IMR-90 (cell line): Measurements from ENCODE around the gene HYI. TPM values are rescaled to one million over a fixed set of nuclear protein-coding genes. Genes with fewer than 3 reads are reported as not detected.
A peak's percentile ranks its signal among the peaks of the same experiment; 100 is the strongest.

Source experiments
- ATAC-seq: fragments of 200-7000 bp; cut with Tn5 transposase; 2 replicates; pipeline ENCODE4 v1.9.1; 2020; ENCODE audit warnings: low read depth, mild to moderate bottlenecking, moderate library complexity
- BruUV-seq: library from RNA; stranded (reverse); fragments of 400-500 nt; replicated peaks from 2 replicates; lab custom pipeline; 2021; lab: Mats Ljungman, UMichigan
- CTCF ChIA-PET: fragments of 300-600 bp; formaldehyde crosslinking; extraction: SDS; loops from one replicate; lab custom pipeline; 2021; ENCODE audit warnings: antibody characterized with exemption; lab: Yijun Ruan, JAX
- POLR2A ChIA-PET: fragments of 300-600 bp; sonication (Branson Sonifier 250); formaldehyde crosslinking; loops from one replicate; lab custom pipeline; 2022; ENCODE audit warnings: antibody characterized with exemption; ENCODE audit not compliant: unreplicated experiment; lab: Charles Lee
- DNase-seq: peaks from one replicate; pipeline ENCODE4 v3.0.0; 2013
- H2AFZ ChIP-seq: replicated peaks from 2 replicates; pipeline ENCODE3; 2013; ENCODE audit warnings: low read length, mild to moderate bottlenecking; ENCODE audit not compliant: poor library complexity
- H2AK5ac ChIP-seq: 2 replicates; pipeline ENCODE4 v1.6.1; 2013; ENCODE audit warnings: low read depth, low read length, inconsistent platforms
- H2AK9ac ChIP-seq: replicated peaks from 2 replicates; pipeline ENCODE3; 2013; ENCODE audit warnings: mild to moderate bottlenecking, low read depth, low read length, moderate library complexity; ENCODE audit not compliant: poor library complexity
- H2BK120ac ChIP-seq: 2 replicates; pipeline ENCODE4 v1.6.1; 2013; ENCODE audit warnings: low read depth, low read length, inconsistent platforms
- H2BK15ac ChIP-seq: 3 replicates; pipeline ENCODE4 v1.6.1; 2013; ENCODE audit warnings: low read depth, low read length, inconsistent platforms
- H2BK20ac ChIP-seq: 2 replicates; pipeline ENCODE4 v1.6.1; 2013; ENCODE audit warnings: low read depth, mild to moderate bottlenecking, inconsistent platforms, low read length, moderate library complexity
- H2BK5ac ChIP-seq: 2 replicates; pipeline ENCODE4 v1.6.1; 2013; ENCODE audit warnings: mild to moderate bottlenecking, low read depth, low read length, inconsistent platforms; ENCODE audit not compliant: poor library complexity, severe bottlenecking
- H3K14ac ChIP-seq: replicated peaks from 2 replicates; pipeline ENCODE4 v1.6.1; 2013; ENCODE audit warnings: low read depth, low read length, inconsistent platforms
- H3K18ac ChIP-seq: 2 replicates; pipeline ENCODE4 v1.6.1; 2013; ENCODE audit warnings: low read depth, low read length, control low read depth
- H3K23ac ChIP-seq: 2 replicates; pipeline ENCODE4 v1.6.1; 2013; ENCODE audit warnings: low read depth, low read length, inconsistent platforms
- H3K27ac ChIP-seq: 2 replicates; pipeline ENCODE4 v1.5.1; 2013; ENCODE audit warnings: mild to moderate bottlenecking, control low read depth, low read length; ENCODE audit not compliant: insufficient read depth
- H3K27me3 ChIP-seq: 2 replicates; pipeline ENCODE4 v1.6.1; 2013; ENCODE audit warnings: low read length; ENCODE audit not compliant: control insufficient read depth, insufficient read depth
- H3K36me3 ChIP-seq: 2 replicates; pipeline ENCODE4 v1.6.1; 2013; ENCODE audit warnings: low read length, mixed read lengths; ENCODE audit not compliant: control insufficient read depth, insufficient read depth
- H3K4ac ChIP-seq: 2 replicates; pipeline ENCODE4 v1.6.1; 2013; ENCODE audit warnings: low read depth, low read length, inconsistent platforms
- H3K4me1 ChIP-seq: 2 replicates; pipeline ENCODE4 v1.6.1; 2013; ENCODE audit warnings: low read length, mixed read lengths; ENCODE audit not compliant: control insufficient read depth, insufficient read depth
- H3K4me2 ChIP-seq: 2 replicates; pipeline ENCODE4 v1.6.1; 2013; ENCODE audit warnings: low read depth, mild to moderate bottlenecking, control low read depth, low read length, moderate library complexity
- H3K4me3 ChIP-seq: 2 replicates; pipeline ENCODE4 v1.5.1; 2013; ENCODE audit warnings: low read depth, mild to moderate bottlenecking, control low read depth, low read length, moderate library complexity; ENCODE audit not compliant: insufficient read depth
- H3K56ac ChIP-seq: 2 replicates; pipeline ENCODE4 v1.6.1; 2013; ENCODE audit warnings: low read length, inconsistent platforms; ENCODE audit not compliant: insufficient read depth; ENCODE audit errors: extremely low read depth
- H3K79me1 ChIP-seq, 2 experiments: 2 replicates each; pipeline ENCODE4 v1.6.1; 2013; ENCODE audit warnings: low read length in 2 of 2, inconsistent platforms in 1 of 2, low read depth in 1 of 2
- H3K9ac ChIP-seq: 2 replicates; pipeline ENCODE4 v1.6.1; 2013; ENCODE audit warnings: low read depth, low read length, control low read depth
- H3K9me1 ChIP-seq: 2 replicates; pipeline ENCODE4 v1.6.1; 2013; ENCODE audit warnings: low read length, inconsistent platforms; ENCODE audit not compliant: insufficient read depth
- H3K9me3 ChIP-seq: 2 replicates; pipeline ENCODE4 v1.6.1; 2013; ENCODE audit warnings: low read length; ENCODE audit not compliant: control insufficient read depth, insufficient read depth
- H4K20me1 ChIP-seq: 2 replicates; pipeline ENCODE4 v1.6.1; 2013; ENCODE audit warnings: low read length, inconsistent platforms; ENCODE audit not compliant: insufficient read depth
- H4K5ac ChIP-seq: 2 replicates; pipeline ENCODE4 v1.6.1; 2013; ENCODE audit warnings: mild to moderate bottlenecking, low read depth, low read length, control low read depth
- H4K8ac ChIP-seq, 2 experiments: 2 replicates each; pipeline ENCODE4 v1.6.1; 2013; ENCODE audit warnings: low read depth in 2 of 2, low read length in 2 of 2, control low read depth in 1 of 2, inconsistent platforms in 1 of 2
- H4K91ac ChIP-seq: 2 replicates; pipeline ENCODE4 v1.6.1; 2013; ENCODE audit warnings: low read depth, low read length, inconsistent platforms; ENCODE audit not compliant: insufficient read depth
- BHLHE40 ChIP-seq: fragments of 150-350 bp; IDR thresholded peaks from 2 replicates; pipeline ENCODE4 v1.6.1; 2016; ENCODE audit warnings: mild to moderate bottlenecking, low read depth, low read length
- CEBPB ChIP-seq: IDR thresholded peaks from 2 replicates; pipeline ENCODE4 v1.6.1; 2012; ENCODE audit warnings: low read depth, low read length, improper control_type of control experiment
- CHD1 ChIP-seq: IDR thresholded peaks from 2 replicates; pipeline ENCODE4 v1.6.1; 2012; ENCODE audit warnings: low read depth, low read length, improper control_type of control experiment
- MAZ ChIP-seq: IDR thresholded peaks from 2 replicates; pipeline ENCODE4 v1.6.1; 2012; ENCODE audit warnings: low read depth, mild to moderate bottlenecking, low read length, improper control_type of control experiment, moderate library complexity, borderline replicate concordance
- MXI1 ChIP-seq: IDR thresholded peaks from 2 replicates; pipeline ENCODE4 v1.6.1; 2012; ENCODE audit warnings: low read depth, mild to moderate bottlenecking, low read length, moderate library complexity, borderline replicate concordance
- POLR2A ChIP-seq: IDR thresholded peaks from 2 replicates; pipeline ENCODE4 v1.6.1; 2012; ENCODE audit warnings: mild to moderate bottlenecking, low read depth, low read length
- RAD21 ChIP-seq: IDR thresholded peaks from 2 replicates; pipeline ENCODE4 v1.6.1; 2012; ENCODE audit warnings: low read length, improper control_type of control experiment
- SMC3 ChIP-seq: fragments of 150-350 bp; IDR thresholded peaks from 2 replicates; pipeline ENCODE4 v1.6.1; 2016; ENCODE audit warnings: low read depth, mild to moderate bottlenecking, antibody characterized with exemption, low read length, moderate library complexity
- WGBS, 2 experiments: methylation state at CpG; one replicate each; pipeline versions ENCODE4 v1.1.5 to v1.1.7; 2013; ENCODE audit warnings: missing lambda C conversion rate in 2 of 2; ENCODE audit not compliant: insufficient read length in 1 of 2; ENCODE audit errors: extremely low coverage in 2 of 2; 5-methylcytosine and 5-hydroxymethylcytosine counted together
- dilution Hi-C: fragments of 300-500 bp; cut with HindIII; formaldehyde crosslinking; loops from one replicate; pipeline ENCODE4 v1.14.3; 2018; ENCODE audit warnings: low sequenced_read_pairs; ENCODE audit not compliant: unreplicated experiment
- in situ Hi-C: fragments of 300-500 bp; cut with MboI; formaldehyde crosslinking; loops from 3 replicates; pipeline ENCODE4 v1.14.3; 2019; ENCODE audit warnings: low sequenced_read_pairs, inconsistent platforms, mixed read lengths
- intact Hi-C: fragments of 100-400 bp; cut with micrococcal nuclease; formaldehyde crosslinking; loops from 2 replicates; pipeline ENCODE4 v1.10.0; 2022
- polyA plus RNA-seq, 3 experiments: library from polyadenylated mRNA; depleted of rRNA; stranded (reverse); fragments of >200 nt; gene quantifications; 2 replicates each; pipeline ENCODE4 v1.2.3, GENCODE V29; 2012; ENCODE audit warnings: low replicate concordance in 1 of 3
- total RNA-seq: library from RNA; depleted of rRNA; stranded (reverse); fragments of >200 nt; gene quantifications from 2 replicates; pipeline ENCODE4 v1.2.3, GENCODE V29; 2012
- TF ChIP-seq, protein P1 (sequence below): fragments of 150-350 bp; IDR thresholded peaks from 2 replicates; pipeline ENCODE4 v1.6.1; 2017; ENCODE audit warnings: mild to moderate bottlenecking, antibody characterized with exemption, low read length, low read depth

The HYI gene
- total and polyA plus RNA-seq, 2 of the 4 experiments (the other 2 are of a cell fraction) = 21.5 to 53.7 TPM

- no peak overlapping the region for H3K56ac ChIP-seq
- H2BK15ac ChIP-seq = no peak overlapping the region
- H4K20me1 ChIP-seq = no peaks in the 10 kb centered on the region; the same call in 1 of the 2 replicates
- H4K8ac ChIP-seq = no peak overlapping the region
- CTCF ChIA-PET = no interaction called here
- in situ Hi-C loops = no loop called here
- no peak overlapping the region for H4K5ac ChIP-seq
- no peak overlapping the region for H2BK5ac ChIP-seq
- peaks cover 2% of the 10 kb centered on the region; the same call in 1 of the 2 replicates for H3K4me1 ChIP-seq
- no peak overlapping the region for H3K14ac ChIP-seq
- no peak overlapping the region for H3K9ac ChIP-seq
- no peak overlapping the region for H3K4ac ChIP-seq
- no peak overlapping the region for H4K91ac ChIP-seq
- TF ChIP-seq POLR2A = no peak
- no peak for TF ChIP-seq SMC3
- no peak for TF ChIP-seq BHLHE40
- TF ChIP-seq MXI1 = no peak
- no peak for TF ChIP-seq MAZ
- no peak for TF ChIP-seq CEBPB
- TF ChIP-seq, protein P1, sequence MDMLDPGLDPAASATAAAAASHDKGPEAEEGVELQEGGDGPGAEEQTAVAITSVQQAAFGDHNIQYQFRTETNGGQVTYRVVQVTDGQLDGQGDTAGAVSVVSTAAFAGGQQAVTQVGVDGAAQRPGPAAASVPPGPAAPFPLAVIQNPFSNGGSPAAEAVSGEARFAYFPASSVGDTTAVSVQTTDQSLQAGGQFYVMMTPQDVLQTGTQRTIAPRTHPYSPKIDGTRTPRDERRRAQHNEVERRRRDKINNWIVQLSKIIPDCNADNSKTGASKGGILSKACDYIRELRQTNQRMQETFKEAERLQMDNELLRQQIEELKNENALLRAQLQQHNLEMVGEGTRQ = no peak
- no peak for TF ChIP-seq RAD21
- TF ChIP-seq CHD1 = no peak
- H3K27ac ChIP-seq = no peak overlapping the region
- H2AK9ac ChIP-seq = no peak overlapping the region
- H3K23ac ChIP-seq = no peak overlapping the region
- no peak overlapping the region for H2BK120ac ChIP-seq
- H3K9me1 ChIP-seq = peaks cover 9% of the 10 kb centered on the region
- peak overlapping the region; percentile 27 for H2AFZ ChIP-seq
- peaks cover 72% of the 10 kb centered on the region for H3K36me3 ChIP-seq
- WGBS, 2 experiments = 96% methylated on average over 6 of the region's 10 CpGs; no CpG with 5 or more reads in 1 of the 2 experiments
- no peak overlapping the region for H3K4me2 ChIP-seq
- H3K27me3 ChIP-seq = no peaks in the 10 kb centered on the region
- intact Hi-C loops = no loop called here
- dilution Hi-C loops = no loop called here
- no peak overlapping the region for H3K18ac ChIP-seq
- no peak overlapping the region for H2AK5ac ChIP-seq
- POLR2A ChIA-PET = no interaction called here
- H3K4me3 ChIP-seq = no peak overlapping the region
- no peaks in the 10 kb centered on the region for H3K9me3 ChIP-seq
- no peak for DNase-seq
- ATAC-seq = no peak
- peaks cover 0 to under 1% of the 10 kb centered on the region in 2 experiments; a peak in 2 of 4 replicates for H3K79me1 ChIP-seq
- no peak overlapping the region for H2BK20ac ChIP-seq
- BruUV-seq = no TSS peak
These were observed 14.7 kb downstream of the HYI start for GRCh38 chr1:43438953-43439581.
